Activated gamma-delta T cell treated with Interleukin-2 at 50 U/mL for 16 hours (primary cell): Measurements from ENCODE around the gene PLBD2.

ENCODE experiments used
- DNase-seq: peaks from one replicate; pipeline ENCODE4 v3.0.0-alpha.2; 2020

PLBD2 gene

DNA sequence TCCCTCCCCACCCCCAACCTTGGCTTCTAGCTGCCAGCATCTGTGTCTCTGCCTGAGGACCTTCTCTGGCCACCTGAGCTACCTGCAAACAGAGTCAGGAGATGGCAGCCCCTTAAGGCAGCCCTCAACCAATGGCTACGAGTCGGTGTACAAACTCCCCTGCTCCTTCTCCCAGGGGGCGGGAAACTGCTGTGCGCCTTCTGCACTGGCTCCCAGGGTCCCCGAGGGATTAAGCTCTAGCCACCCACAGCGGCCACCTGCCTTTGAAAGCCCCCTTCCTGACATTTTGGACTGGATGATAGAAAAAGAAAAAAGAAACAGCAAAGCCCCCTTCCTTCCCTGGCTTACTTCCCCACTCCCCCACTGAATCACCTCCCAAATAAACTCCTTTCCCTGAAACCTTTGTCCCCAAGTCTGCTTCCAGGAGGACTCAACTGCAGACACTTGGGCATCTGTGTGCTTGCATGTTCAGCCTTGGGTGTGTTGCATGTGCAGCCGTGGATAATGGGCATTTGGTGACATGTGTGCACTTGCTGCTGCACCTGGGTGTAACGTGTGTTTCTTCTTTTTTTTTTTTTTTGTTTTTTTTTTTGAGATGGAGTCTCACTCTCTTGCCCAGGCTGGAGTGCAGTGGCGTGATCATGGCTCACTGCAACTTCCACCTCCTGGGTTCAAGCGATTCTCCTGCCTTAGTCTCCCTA, 39.3 kb downstream of the PLBD2 start:
- DNase-seq = no peak

- DNase-seq = no peak
These were observed 40.2 kb downstream of the PLBD2 start for GRCh38 chr12:113398346-113399290.

GRCh38 chr12:113399490-113399889, 41.1 kb downstream of the PLBD2 start:
- DNase-seq = no peak

DNA sequence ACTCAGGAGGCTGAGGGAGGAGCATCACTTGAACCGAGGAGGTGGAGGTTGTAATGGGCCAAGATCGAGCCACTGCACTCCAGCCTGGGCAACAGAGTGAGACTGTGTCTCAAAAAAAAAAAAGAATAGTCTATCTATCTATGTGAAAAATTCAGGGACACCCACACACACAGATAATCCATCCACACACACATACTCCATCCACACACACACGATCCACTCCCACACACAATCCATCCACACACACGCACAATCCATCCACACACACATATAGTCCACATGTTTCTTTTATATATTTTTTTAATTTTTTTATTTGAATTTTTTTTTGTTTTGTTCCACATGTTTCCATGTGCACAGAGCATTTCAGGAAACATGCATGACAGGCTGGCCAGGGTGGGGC, 42.0 kb downstream of the PLBD2 start:
- DNase-seq = no peak

DNA sequence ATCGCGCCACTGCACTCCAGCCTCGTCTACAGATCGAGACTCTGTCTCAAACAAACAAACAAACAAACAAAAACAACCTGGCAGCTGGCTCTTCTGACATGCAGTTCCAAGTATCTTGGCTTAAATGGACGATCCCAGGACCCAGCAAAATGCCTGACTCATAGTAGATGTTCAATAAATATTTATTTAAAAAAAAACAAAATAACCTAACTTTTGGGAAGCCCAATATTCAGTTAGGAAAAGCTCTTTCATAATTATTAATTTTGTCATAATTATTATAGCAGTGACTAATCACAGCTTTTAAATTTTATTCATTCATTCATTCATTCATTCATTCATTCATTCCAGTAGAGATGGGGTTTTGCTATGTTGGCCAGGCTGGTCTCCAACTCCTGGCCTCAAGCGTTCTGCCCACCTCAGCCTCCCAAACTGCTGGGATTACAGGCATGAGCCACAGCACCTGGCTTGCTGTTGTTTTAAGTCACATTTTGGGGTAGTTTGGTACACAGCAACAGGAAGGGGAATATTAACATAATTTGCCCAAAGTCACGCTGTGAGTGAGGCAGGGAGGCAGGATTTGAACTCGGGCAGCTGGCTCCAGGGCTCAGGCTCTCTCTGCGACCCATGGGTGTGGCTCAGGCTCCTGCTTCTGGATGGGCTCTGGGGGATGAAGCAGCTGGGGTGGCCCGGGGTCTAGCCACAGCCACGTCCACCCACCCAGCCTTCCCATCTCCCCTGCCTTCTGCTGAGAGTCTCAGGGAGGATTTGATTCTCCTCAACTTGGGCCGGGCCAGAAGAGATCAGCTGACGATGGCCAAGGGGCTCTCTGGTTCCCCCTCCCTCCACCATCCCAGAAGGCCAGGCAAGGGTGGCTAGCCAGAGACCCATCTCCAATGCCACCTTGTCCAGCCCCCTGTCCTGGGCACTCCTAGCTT, 42.9 kb downstream of the PLBD2 start:
- DNase-seq = no peak

- DNase-seq = no peak
These were observed 44.3 kb downstream of the PLBD2 start for GRCh38 chr12:113402586-113403260.

DNA sequence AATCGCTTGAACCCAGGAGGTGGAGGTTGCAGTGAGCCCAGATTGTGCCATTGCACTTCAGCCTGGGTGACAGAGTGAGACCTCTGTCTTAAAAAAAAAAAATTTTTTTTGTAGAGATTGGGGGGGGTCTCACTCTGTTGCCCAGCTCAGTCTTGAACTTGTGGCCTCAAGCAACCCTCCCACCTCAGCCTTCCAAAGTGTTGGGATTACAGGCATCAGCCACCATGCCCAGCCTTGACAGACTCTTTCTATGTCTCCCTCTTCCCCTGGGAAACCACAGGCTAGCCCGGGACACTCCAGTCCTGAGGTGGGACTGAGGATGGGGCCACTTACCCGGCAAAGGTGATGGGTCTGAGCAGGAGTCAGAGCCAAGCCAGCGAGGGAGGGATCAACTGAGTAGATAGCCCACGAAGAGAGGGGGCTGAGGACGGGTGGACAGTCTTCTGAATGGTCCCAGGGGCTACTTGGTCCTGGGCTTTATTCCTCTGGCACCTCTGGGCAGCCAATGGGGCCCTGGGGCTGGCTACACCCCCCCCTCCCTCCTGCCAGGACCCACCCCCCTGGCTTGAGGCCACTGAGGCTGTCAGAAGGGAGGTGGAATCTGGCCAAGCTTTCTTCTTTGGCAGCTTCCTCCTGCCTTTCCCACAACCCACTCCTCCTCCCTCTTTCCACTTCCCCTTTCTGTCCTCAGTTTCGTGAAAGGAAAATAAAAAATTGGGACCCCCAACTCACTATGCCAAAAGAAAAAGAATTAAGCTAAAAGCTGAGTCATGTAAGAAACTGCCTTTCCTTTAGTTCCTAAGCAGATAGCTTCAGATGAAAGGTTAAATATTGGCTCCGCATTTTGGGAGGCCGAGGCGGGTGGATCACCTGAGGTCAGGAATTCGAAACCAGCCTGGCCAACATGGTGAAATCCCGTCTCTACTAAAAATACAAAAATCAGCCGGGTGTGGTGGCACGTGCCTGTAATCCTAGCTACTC, 45.3 kb downstream of the PLBD2 start, which contains the start of gene SDS:
TSS of gene SDS (minus strand) at position 453 of the 981 bp plus-strand sequence. CDS start 4,179 bp downstream, outside the sequence.
- no peak for DNase-seq

DNA sequence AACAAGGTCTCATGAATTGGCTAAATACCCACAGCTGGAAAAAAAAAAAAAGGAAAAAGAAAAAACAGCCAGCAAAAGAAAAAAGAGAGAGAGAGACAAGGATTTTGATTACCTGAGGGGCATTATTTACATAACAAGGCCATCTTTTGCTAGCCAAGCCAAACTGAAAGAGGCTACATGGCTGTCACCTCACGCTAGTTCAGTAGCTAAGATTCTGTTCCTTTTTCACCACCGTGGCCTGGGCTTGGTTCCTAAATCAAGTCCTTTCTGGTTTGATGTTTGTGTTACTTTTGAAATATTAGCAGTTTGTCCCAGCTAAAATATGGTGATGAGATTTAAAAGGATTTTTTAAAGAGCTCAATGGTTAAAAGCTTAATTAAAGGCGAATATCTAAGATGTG, 47.3 kb downstream of the PLBD2 start:
- DNase-seq = no peak

DNA sequence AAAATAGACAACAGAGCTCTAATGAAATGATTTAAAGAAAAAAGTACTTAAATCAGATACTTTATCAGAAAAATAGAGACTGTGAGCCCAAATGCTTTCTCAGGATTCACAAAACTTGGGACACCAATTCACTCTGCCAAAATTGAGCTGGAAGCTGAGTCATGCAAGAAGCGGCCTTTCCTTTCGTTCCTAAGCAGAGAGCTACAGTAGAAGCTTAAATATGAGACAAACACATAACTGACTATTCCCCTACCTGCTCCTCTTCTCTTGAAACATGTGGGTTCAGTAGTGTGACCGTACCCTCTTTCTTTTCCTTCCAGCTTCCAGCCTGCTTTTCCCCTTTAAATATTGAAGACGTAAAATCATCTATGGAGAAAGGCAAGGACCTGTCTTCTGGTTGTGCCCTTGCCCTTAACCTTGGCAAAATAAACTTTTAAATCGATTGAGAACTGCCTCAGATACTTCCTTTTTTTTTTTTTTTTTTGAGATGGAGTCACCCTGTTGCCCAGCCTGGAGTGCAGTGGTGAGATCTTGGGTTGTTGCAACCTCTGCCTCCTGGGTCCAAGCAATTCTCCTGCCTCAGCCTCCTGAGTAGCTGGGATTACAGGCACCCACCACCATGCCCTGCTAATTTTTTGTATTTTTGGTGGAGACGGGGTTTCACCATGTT, 49.7 kb downstream of the PLBD2 start:
- no peak for DNase-seq

DNA sequence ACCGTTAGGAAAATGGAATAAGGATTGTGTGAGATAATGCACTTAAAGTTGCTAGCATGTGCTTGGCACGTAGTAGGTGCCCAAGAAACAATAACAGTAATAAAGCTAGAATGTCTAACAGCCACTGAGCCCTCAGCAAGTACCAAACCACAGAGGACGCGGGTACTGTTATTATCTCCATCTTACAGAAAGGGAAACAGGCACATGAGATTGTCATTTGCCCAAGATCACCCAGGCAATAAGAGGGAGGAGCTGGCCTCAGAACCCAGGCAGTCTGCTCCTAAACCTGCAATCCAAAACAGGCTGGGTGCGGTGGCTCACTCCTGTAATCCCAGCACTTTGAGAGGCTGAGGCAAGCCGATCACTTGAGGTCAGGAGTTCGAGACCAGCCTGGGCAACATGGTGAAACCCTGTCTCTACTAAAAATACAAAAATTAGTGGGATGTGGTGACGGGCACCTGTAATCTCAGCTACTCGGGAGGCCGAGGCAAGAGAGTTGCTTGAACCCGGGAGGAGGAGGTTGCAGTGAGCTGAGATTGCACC, 50.4 kb downstream of the PLBD2 start:
- no peak for DNase-seq

DNA sequence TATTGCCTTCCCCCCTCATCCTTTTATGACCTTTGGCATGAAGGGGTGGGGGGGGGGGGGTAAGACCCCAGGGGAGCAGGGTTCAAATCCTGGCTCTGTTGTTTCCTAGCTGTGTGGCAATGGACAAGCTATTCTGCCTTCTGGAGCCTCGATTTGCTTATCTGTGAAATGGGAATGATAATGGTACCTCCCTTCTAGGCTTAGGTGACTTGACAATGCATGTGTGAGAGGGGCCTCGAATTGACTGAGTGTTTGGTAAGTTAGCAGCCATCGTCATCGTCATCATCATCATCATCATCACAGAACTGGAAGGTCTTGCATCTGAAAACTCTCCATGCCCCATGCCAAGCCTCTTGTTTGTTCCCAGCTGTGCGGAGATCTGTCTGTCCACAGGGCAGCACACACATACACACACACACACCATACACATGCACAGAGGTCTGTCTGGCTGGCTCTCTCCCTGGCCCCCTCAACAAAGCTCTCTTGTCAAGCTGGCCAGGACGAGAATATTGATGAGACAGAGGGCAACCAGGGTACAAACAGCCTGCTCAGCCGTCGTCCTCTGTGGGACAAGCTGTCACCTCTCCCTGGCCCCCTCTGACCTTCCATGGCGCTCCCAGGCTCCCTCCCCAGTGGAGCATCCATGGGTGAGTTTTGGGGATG, 51.2 kb downstream of the PLBD2 start:
- no peak for DNase-seq

DNA sequence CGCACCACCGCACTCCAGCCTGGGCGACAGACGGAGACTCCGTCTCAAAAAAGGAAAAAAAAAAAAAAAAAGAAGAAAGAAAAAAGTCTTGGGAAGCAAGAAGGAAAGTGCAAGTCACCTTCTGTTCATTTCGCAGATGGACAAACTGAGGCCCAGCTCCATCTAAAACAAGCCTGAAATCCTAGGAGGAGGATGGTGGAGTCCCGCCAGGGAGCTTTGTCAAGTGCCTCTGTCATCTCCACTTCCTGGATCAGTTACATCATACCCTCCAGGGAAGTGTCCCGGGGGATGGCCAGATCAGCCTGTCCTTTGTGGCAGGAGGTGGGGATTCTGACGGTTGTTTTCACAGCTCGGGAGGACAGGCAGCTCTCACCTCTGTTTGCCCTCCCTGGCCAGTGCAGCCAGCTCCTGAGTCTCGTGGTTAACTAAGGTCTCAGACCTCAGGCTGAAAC, 55.1 kb downstream of the PLBD2 start:
- DNase-seq = no peak

- no peak for DNase-seq
These were observed 56.2 kb downstream of the PLBD2 start for GRCh38 chr12:113414519-113415038.

GRCh38 chr12:113416091-113416754, 57.8 kb downstream of the PLBD2 start:
- no peak for DNase-seq

- no peak for DNase-seq
These were observed 60.0 kb downstream of the PLBD2 start for GRCh38 chr12:113418213-113418879.

DNA sequence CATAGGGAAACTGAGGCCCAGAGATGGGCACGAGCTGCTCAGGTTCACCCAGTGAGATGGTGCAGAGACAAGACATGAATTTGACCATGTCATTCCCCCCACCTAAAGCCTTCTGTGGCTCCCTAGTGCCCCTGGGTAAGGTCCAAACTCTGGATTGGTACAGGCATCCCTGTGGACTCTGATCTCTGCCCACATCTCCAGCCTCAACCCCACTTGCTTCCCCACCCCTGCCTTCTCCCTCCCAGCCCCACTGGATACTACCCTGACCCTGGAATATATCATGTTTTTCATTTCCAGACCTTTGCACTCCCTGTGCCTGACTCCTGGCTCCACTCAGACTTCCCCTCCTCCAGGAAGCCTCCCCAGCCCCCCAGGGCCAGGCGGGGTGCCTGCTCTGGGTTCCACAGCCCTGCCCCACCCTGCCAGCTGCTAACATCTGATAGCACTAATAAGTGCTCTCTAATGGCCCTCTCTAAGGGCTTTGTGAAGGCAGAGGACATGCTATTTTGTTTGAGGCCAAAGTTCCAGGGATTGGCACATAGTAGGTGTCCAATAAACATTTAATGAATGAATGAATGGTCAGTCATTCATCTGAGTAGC, 62.7 kb downstream of the PLBD2 start:
- DNase-seq = no peak

DNA sequence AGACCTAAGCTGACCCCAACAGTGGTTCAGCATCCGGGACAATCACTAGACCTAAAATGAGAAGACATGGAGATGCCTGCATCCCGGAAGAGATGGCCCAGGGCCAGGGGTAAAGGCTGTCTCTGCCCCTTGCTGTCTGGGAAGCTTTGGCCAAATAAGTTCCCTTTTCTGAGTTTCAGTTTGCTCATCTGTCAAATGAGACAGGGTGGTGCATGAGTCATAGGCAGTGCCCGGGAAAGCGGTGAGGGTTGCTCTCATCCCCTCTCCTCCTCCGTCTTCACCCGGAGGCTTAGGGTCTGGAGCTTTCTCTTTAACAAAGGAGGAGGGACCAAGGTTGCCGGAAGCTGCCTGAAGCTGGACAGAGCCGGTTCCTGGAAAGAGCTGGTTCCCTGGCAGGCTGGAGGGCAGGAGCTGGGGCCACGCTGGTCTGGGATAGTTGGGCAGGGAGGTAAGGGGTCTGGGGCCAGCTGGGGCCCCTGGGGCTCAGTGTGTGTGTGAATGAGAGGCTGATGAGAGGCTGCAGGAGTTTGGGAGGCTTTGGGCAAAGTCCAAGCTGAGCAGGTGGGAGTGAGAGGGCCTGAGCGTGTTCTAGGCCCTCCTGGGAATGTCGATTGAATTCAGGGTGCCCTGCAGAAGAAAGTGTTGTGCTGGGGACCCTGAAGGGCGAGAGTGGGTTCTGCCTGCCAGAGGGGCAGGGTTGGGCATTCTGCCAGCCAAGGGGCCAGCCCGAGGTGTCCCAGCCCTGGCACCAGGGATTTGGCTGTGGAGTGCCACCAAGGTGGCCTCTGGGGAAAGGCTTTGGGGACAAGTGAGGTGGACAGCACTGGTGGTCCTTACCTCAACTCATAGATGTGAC, 63.9 kb downstream of the PLBD2 start, which contains the start of gene SDSL:
TSS of gene SDSL (plus strand) at position 351 of the 856 bp plus-strand sequence. CDS start 5,603 bp downstream, outside the sequence.
- no peak for DNase-seq
